ENCODE results near the gene AUTS2. TPM values are rescaled to one million over a fixed set of nuclear protein-coding genes. Genes with fewer than 3 reads are reported as not detected.
A peak's percentile ranks its signal among the peaks of the same experiment; 100 is the strongest.

The AUTS2 gene
- polyA plus RNA-seq, 1 experiment = 0.54 TPM

DNA sequence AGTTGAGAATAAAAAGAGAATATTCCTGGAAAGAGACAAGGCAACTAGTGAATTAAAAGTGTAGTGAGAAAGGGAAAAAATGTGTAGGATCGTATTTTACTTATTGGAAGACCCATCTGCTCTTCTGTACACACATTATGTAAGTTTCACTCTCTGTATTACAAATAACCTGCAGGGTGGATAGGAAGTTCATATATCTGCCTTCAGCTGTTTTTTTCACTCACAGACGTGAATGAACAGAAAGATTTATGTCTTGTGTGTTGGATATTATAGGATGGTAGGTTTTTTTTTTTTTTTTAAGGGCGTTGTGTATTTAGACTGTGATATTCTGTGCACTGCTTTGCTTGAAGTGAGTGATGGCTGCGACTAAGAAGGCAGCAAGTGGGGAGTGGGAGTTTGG, 266.5 kb downstream of the AUTS2 start:
- Histone ChIP-seq H3K4me3 (ENCODE audit: low read depth, low read length) (no peak overlapping the region), H3K36me3 (ENCODE audit: control insufficient read depth, insufficient read depth, low read length) (no peaks in the 10 kb centered on the region), H3K27me3 (ENCODE audit: control insufficient read depth, insufficient read depth, low read length) (no peaks in the 10 kb centered on the region)
- TF ChIP-seq, protein P1, sequence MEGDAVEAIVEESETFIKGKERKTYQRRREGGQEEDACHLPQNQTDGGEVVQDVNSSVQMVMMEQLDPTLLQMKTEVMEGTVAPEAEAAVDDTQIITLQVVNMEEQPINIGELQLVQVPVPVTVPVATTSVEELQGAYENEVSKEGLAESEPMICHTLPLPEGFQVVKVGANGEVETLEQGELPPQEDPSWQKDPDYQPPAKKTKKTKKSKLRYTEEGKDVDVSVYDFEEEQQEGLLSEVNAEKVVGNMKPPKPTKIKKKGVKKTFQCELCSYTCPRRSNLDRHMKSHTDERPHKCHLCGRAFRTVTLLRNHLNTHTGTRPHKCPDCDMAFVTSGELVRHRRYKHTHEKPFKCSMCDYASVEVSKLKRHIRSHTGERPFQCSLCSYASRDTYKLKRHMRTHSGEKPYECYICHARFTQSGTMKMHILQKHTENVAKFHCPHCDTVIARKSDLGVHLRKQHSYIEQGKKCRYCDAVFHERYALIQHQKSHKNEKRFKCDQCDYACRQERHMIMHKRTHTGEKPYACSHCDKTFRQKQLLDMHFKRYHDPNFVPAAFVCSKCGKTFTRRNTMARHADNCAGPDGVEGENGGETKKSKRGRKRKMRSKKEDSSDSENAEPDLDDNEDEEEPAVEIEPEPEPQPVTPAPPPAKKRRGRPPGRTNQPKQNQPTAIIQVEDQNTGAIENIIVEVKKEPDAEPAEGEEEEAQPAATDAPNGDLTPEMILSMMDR (IDR thresholded peaks at IDR 0.05; ENCODE audit: insufficient read depth, low read depth, low read length) = no peak
- no peak for DNase-seq (ENCODE audit: low read depth)
- CTCF ChIA-PET = no interaction called here
- POLR2A ChIA-PET = no interaction called here

DNA sequence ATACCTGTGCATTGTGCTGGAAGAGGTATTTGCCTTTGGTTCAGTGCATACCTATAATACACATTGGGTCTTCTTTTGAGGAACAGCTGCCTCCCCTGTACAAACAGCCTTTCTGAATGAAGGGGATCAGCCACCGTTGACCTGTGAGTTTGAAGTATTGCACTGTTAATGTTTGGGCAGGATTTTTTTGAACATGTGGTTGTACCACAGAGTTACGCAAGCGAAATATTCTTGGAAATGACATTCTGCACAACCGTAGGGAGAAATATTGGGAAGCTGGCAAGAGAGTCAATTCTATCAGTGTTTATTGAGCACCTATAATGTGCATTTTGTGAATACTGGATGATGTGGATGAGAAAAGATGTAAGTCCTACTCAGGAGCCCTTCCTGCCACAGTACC, 270.6 kb downstream of the AUTS2 start:
- no peaks in the 10 kb centered on the region for H3K27me3 ChIP-seq (ENCODE audit: control insufficient read depth, insufficient read depth, low read length)
- POLR2A ChIA-PET = no interaction called here
- DNase-seq (ENCODE audit: low read depth) = no peak
- TF ChIP-seq, protein P1 (IDR thresholded peaks at IDR 0.05; ENCODE audit: insufficient read depth, low read depth, low read length) = no peak
- no peak overlapping the region for H3K4me3 ChIP-seq (ENCODE audit: low read depth, low read length)
- H3K36me3 ChIP-seq (ENCODE audit: control insufficient read depth, insufficient read depth, low read length) = no peaks in the 10 kb centered on the region
- CTCF ChIA-PET = no interaction called here

DNA sequence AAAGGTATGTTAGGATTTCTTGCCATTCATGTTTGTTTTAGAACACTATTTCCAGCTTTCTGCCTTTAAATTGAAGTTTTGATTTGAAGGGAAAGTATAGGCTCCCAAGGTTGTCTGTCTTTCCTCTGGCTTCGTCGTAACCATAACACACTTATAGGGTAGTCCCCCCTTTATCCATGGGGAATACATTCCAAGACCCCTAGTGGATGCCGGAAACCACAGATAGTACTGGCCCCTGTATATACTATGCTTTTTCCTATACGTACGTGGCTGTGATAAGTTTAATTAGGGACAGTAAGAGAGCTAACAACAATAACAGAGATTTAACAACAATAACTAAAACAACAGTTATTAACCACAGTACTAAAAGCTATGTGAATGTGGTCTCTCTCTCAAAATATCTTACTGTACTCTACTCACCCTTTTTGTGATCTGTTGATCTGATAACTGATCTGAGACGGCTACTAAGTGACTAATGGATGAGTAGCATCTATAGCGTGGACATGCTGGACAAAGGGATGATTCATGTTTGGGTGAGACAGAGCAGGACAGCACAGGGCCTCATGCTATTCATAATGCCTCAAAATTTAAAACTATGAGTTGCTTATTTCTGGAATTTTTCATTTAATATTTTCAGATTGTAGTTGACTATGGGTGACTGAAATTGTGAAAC, 273.1 kb downstream of the AUTS2 start:
- H3K4me3 ChIP-seq (ENCODE audit: low read depth, low read length) = no peak overlapping the region
- peak; percentile 13 for DNase-seq (ENCODE audit: low read depth)
- H3K27me3 ChIP-seq (ENCODE audit: control insufficient read depth, insufficient read depth, low read length) = no peaks in the 10 kb centered on the region
- ChIA-PET CTCF (no interaction called here), POLR2A (no interaction called here)
- TF ChIP-seq, protein P1 (IDR thresholded peaks at IDR 0.05; ENCODE audit: insufficient read depth, low read depth, low read length) = no peak
- H3K36me3 ChIP-seq (ENCODE audit: control insufficient read depth, insufficient read depth, low read length) = no peaks in the 10 kb centered on the region

DNA sequence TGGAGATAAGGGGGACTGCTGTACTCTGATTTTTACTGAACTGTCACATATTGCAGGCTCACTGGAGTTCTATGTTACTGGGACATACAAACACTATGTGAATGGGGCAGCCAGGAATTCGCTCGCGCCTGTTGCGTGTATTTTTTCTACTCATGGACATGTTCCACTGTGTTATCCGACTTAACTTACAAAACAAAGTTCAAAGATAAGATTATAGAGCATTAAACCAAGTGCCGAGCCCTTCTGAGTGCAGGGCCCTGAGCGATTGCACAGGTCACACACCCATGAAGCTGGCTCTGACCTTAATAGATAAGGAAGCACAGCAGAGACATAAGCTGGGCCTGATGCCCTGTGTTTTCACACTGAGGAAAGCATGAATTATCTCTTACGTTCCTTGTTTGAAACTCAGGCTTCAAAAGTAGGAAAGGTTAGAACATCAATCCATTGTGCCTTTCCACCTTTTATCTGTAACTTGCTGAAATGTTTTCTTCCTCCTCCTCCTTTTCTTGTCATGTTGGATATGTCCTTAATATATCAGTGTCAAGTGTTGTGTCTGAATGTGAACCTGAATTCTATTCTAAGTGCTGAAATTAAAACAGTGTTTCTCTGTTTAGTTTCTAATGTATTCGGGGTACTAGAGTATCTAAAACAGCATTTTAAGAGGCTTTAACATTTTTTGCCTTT, 273.8 kb downstream of the AUTS2 start:
- TF ChIP-seq, protein P1 (IDR thresholded peaks at IDR 0.05; ENCODE audit: insufficient read depth, low read depth, low read length) = no peak
- CTCF ChIA-PET = no interaction called here
- Histone ChIP-seq H3K4me3 (ENCODE audit: low read depth, low read length) (no peak overlapping the region), H3K27me3 (ENCODE audit: control insufficient read depth, insufficient read depth, low read length) (no peaks in the 10 kb centered on the region), H3K36me3 (ENCODE audit: control insufficient read depth, insufficient read depth, low read length) (no peaks in the 10 kb centered on the region)
- DNase-seq (ENCODE audit: low read depth) = no peak
- POLR2A ChIA-PET = no interaction called here

DNA sequence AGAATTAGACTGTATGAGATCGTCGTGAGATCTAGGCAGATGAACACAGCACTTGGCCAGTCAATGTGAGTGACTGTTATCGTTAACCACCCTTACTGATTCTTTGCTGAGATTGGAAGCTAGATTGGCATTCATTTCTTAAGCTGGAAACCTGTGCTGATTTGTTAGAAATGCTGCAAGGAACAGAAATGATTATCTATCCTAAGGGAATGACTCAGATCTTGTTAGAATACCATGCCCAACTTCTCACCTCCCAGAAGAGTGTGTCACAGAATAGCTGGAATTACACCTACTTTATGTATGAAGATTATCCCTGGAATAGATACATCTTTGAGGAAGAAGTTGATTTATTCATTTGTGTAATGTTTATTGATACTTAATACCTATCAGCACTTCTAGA, 275.2 kb downstream of the AUTS2 start:
- Histone ChIP-seq H3K4me3 (ENCODE audit: low read depth, low read length) (no peak overlapping the region), H3K27me3 (ENCODE audit: control insufficient read depth, insufficient read depth, low read length) (no peaks in the 10 kb centered on the region), H3K36me3 (ENCODE audit: control insufficient read depth, insufficient read depth, low read length) (no peaks in the 10 kb centered on the region)
- TF ChIP-seq, protein P1 (IDR thresholded peaks at IDR 0.05; ENCODE audit: insufficient read depth, low read depth, low read length) = no peak
- no peak for DNase-seq (ENCODE audit: low read depth)
- POLR2A ChIA-PET = no interaction called here
- CTCF ChIA-PET = interaction anchor here (0.8 kb wide), 1 partner anchor 955 kb away, joined by 3 read pairs; no protein-coding TSS in a partner anchor

Data from BJ (cell line).